Measurements from ENCODE around the gene WNT4.

WNT4 gene

DNA sequence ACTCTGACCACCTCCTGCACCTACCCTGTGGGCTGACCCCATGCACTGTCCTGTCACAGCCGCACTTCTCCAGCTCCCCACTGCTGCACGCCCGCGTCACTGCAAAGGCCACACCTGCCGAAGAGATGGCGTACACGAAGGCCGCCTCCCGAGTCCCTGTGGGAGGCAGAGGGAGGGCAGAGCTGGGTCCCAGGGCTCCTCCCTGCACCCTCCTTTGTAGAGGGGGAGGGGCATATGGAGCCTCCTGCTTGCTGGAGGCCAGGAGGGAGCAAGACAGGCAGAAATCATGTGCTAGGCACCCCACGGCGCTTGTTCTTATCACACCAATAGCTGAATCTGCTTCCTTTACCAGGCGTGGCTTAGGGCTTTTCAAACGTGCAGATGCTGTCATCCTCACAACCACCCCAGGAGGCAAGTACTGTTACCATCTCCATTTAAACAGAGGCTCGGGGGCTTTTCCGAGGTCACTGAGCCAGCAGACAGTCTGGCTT is 21.4 kb downstream of the WNT4 start:
- no peak overlapping the region for H3K4me3 ChIP-seq (ENCODE audit: low read length)
- peaks cover 31% of the 10 kb centered on the region for H3K4me1 ChIP-seq (ENCODE audit: low read length)
- H3K27ac ChIP-seq (ENCODE audit: low read length): no peak overlapping the region
- H3K4me2 ChIP-seq (ENCODE audit: low read length): no peak overlapping the region
- peaks cover 11% of the 10 kb centered on the region for H3K36me3 ChIP-seq (replicated peaks; ENCODE audit: low read depth, low read length)
- no peaks in the 10 kb centered on the region for H3K9me3 ChIP-seq (ENCODE audit: insufficient read depth, low read length)
- no peaks in the 10 kb centered on the region for H3K79me2 ChIP-seq (ENCODE audit: low read length)
- no peak overlapping the region for H2AFZ ChIP-seq (ENCODE audit: low read depth, low read length)
- H4K20me1 ChIP-seq (ENCODE audit: insufficient read depth, low read length): peaks cover 39% of the 10 kb centered on the region
- H3K27me3 ChIP-seq (ENCODE audit: low read depth, low read length): no peaks in the 10 kb centered on the region
- H3K9ac ChIP-seq (ENCODE audit: low read length): no peak overlapping the region
- TF ChIP-seq EZH2phosphoT487 (IDR thresholded peaks at IDR 0.05; ENCODE audit: low read depth): no peak
- TF ChIP-seq, protein P1, sequence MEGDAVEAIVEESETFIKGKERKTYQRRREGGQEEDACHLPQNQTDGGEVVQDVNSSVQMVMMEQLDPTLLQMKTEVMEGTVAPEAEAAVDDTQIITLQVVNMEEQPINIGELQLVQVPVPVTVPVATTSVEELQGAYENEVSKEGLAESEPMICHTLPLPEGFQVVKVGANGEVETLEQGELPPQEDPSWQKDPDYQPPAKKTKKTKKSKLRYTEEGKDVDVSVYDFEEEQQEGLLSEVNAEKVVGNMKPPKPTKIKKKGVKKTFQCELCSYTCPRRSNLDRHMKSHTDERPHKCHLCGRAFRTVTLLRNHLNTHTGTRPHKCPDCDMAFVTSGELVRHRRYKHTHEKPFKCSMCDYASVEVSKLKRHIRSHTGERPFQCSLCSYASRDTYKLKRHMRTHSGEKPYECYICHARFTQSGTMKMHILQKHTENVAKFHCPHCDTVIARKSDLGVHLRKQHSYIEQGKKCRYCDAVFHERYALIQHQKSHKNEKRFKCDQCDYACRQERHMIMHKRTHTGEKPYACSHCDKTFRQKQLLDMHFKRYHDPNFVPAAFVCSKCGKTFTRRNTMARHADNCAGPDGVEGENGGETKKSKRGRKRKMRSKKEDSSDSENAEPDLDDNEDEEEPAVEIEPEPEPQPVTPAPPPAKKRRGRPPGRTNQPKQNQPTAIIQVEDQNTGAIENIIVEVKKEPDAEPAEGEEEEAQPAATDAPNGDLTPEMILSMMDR (IDR thresholded peaks at IDR 0.05; ENCODE audit: low read depth, low read length): no peak

DNA sequence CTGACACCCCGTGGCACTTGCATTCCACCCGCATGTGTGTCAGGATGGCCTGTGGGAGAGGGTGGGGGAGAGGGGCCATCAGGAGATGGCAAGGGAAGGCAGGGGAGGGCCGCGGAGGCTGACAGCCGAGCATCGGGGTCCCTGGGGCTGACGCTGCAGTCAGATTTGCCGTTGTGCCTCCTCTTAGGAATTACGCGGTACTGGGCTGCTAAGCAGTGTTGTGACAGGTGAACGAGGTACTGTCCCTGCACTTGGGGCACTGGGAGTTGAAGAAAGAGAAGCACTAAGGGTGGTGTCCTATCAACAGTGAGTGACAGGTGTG is 22.5 kb downstream of the WNT4 start:
- H3K9me3 ChIP-seq (ENCODE audit: insufficient read depth, low read length): no peaks in the 10 kb centered on the region
- no peak overlapping the region for H3K4me3 ChIP-seq (ENCODE audit: low read length)
- H3K27me3 ChIP-seq (ENCODE audit: low read depth, low read length): no peaks in the 10 kb centered on the region
- no peaks in the 10 kb centered on the region for H3K79me2 ChIP-seq (ENCODE audit: low read length)
- no peak overlapping the region for H3K4me2 ChIP-seq (ENCODE audit: low read length)
- peaks cover 49% of the 10 kb centered on the region for H4K20me1 ChIP-seq (ENCODE audit: insufficient read depth, low read length)
- H3K4me1 ChIP-seq (ENCODE audit: low read length): peaks cover 42% of the 10 kb centered on the region
- H3K36me3 ChIP-seq (replicated peaks; ENCODE audit: low read depth, low read length): peaks cover 9% of the 10 kb centered on the region
- H3K9ac ChIP-seq (ENCODE audit: low read length): no peak overlapping the region
- TF ChIP-seq, protein P1 (IDR thresholded peaks at IDR 0.05; ENCODE audit: low read depth, low read length): no peak
- TF ChIP-seq EZH2phosphoT487 (IDR thresholded peaks at IDR 0.05; ENCODE audit: low read depth): no peak
- H3K27ac ChIP-seq (ENCODE audit: low read length): no peak overlapping the region
- no peak overlapping the region for H2AFZ ChIP-seq (ENCODE audit: low read depth, low read length)

DNA sequence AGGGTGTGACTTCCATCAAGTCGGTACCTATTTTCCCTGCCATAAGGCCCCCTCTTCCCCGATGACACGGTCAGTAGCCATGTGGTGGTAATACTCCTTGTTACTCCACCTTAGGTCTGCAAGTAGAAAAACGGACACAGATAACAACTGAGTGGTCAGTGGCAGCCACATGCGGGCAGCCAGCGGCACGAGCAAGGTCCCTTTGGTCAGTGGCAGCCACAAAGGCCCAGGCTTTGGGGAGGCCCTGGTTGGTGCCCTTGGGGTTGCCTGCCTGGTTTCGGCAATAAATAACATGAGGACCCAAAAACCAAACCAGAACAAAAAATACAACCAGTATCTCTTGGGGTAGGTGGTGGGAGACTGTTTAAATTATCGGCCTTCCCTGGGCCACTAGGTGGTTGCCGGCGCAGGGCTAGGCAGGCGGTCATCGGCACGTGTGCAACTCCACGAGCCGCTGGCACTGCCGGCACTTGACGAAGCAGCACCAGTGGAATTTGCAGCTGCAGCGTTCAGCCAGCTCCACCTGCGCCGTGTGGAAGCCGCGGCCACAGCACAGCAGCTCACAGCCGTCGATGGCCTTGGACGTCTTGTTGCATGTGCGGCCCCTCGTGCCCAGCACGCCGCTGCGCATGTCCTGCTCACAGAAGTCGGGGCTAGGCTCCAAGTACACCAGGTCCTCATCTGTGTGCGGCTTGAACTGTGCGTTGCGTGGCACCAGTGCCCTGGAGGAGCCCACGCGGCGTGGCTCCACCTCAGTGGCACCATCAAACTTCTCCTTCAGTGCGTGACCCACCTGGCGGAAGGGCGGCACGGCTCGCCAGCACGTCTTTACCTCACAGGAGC is 23.1 kb downstream of the WNT4 start:
- Histone ChIP-seq H2AFZ (ENCODE audit: low read depth, low read length) (no peak overlapping the region), H3K4me1 (ENCODE audit: low read length) (peaks cover 48% of the 10 kb centered on the region), H3K27ac (ENCODE audit: low read length) (no peak overlapping the region)

More for the DNA sequence above, 23.1 kb downstream of the WNT4 start:
- H3K9me3 ChIP-seq (ENCODE audit: insufficient read depth, low read length): no peaks in the 10 kb centered on the region
- H3K36me3 ChIP-seq (replicated peaks; ENCODE audit: low read depth, low read length): peaks cover 9% of the 10 kb centered on the region
- no peak overlapping the region for H3K4me2 ChIP-seq (ENCODE audit: low read length)
- H3K79me2 ChIP-seq (ENCODE audit: low read length): no peaks in the 10 kb centered on the region
- H3K4me3 ChIP-seq (ENCODE audit: low read length): no peak overlapping the region
- no peak overlapping the region for H3K9ac ChIP-seq (ENCODE audit: low read length)
- TF ChIP-seq, protein P1 (IDR thresholded peaks at IDR 0.05; ENCODE audit: low read depth, low read length): no peak
- TF ChIP-seq EZH2phosphoT487 (IDR thresholded peaks at IDR 0.05; ENCODE audit: low read depth): no peak
- H3K27me3 ChIP-seq (ENCODE audit: low read depth, low read length): no peaks in the 10 kb centered on the region
- H4K20me1 ChIP-seq (ENCODE audit: insufficient read depth, low read length): peaks cover 55% of the 10 kb centered on the region
